ENCODE data around the gene ACOX2. TPM values are rescaled to one million over a fixed set of nuclear protein-coding genes. Genes with fewer than 3 reads are reported as not detected.

Gene ACOX2
- total and polyA plus RNA-seq, 2 donors (not counting 3 experiments of a cell fraction or from before 2014, with no cell fraction given), result 1.5 to 10.5 TPM

GRCh38 chr3:58568572-58569286, 31.7 kb upstream of the ACOX2 start:
- DNase-seq (ENCODE audit: low read depth, low spot score) (peak; percentile 83), FAIRE-seq (peak; percentile 98)
- dilution Hi-C loops (cut with MboI; ENCODE audit: extremely low pct_ligation_motif_present, low sequenced_read_pairs) (no loop called here), intact Hi-C loops (cut with micrococcal nuclease) (loop anchor here (1.0 to 10.0 kb wide), 3 partner anchors 62 to 256 kb away; no protein-coding TSS in a partner anchor)
- Histone ChIP-seq H3K27ac (ENCODE audit: insufficient read depth, low read depth, low read length) (no peak overlapping the region), H3K4me1 (ENCODE audit: control insufficient read depth, extremely low read depth, insufficient read depth, low read length) (peaks cover 24% of the 10 kb centered on the region), H3K4me2 (ENCODE audit: insufficient read depth, low read length) (no peak overlapping the region), H3K4me3 (replicated peaks in 1 of 3; ENCODE audit: insufficient read depth in 1 of 3, low read depth in 1 of 3, low read length in 3 of 3) (no peak overlapping the region), H2AFZ (ENCODE audit: low read depth, low read length) (no peak overlapping the region), H3K36me3 (ENCODE audit: control insufficient read depth in 2 of 2, extremely low read depth in 1 of 2, insufficient read depth in 2 of 2, low read length in 2 of 2) (no peaks in the 10 kb centered on the region), H3K27me3 (ENCODE audit: control insufficient read depth in 2 of 2, insufficient read depth in 2 of 2, low read length in 2 of 2) (no peaks in the 10 kb centered on the region), H3K9ac (replicated peaks; ENCODE audit: extremely low read depth, insufficient read depth, low read length) (no peak overlapping the region), H4K20me1 (replicated peaks; ENCODE audit: control insufficient read depth, extremely low read depth, insufficient read depth, low read length) (no peaks in the 10 kb centered on the region), H3K9me1 (replicated peaks; ENCODE audit: control insufficient read depth, extremely low read depth, insufficient read depth, low read length) (no peaks in the 10 kb centered on the region), H3K9me3 (replicated peaks; ENCODE audit: control insufficient read depth, insufficient read depth, low read length) (no peaks in the 10 kb centered on the region), H3K79me2 (ENCODE audit: control insufficient read depth, insufficient read depth, low read length) (no peaks in the 10 kb centered on the region)
- no TSS peak for BruUV-seq (replicated peaks)
- peak; percentile 84 to 88 for TF ChIP-seq CTCF (IDR thresholded peaks at IDR 0.05; ENCODE audit: extremely low read depth in 1 of 2, insufficient read depth in 1 of 2, low read depth in 1 of 2, low read length in 2 of 2)
- no peak for TF ChIP-seq MAX (IDR thresholded peaks at IDR 0.05; ENCODE audit: insufficient read depth, insufficient read length)
- ChIA-PET POLR2A (no interaction called here), CTCF (interaction anchor here (0.6 to 10.4 kb wide), 23 partner anchors 7 to 484 kb away, joined by 3 to 442 read pairs (median 6); partner anchors contain the start of gene FAM107A)

GRCh38 chr3:58567251-58567515, 30.2 kb upstream of the ACOX2 start:
- Histone ChIP-seq H3K36me3 (ENCODE audit: control insufficient read depth in 2 of 2, extremely low read depth in 1 of 2, insufficient read depth in 2 of 2, low read length in 2 of 2) (no peaks in the 10 kb centered on the region), H3K27ac (ENCODE audit: insufficient read depth, low read depth, low read length) (no peak overlapping the region)
- intact Hi-C loops (cut with micrococcal nuclease), result loop anchor here (10.0 kb wide), 1 partner anchor 258 kb away; no protein-coding TSS in a partner anchor

More at GRCh38 chr3:58567251-58567515, 30.2 kb upstream of the ACOX2 start:
- Histone ChIP-seq H2AFZ (ENCODE audit: low read depth, low read length) (no peak overlapping the region), H3K9me1 (replicated peaks; ENCODE audit: control insufficient read depth, extremely low read depth, insufficient read depth, low read length) (no peaks in the 10 kb centered on the region), H4K20me1 (replicated peaks; ENCODE audit: control insufficient read depth, extremely low read depth, insufficient read depth, low read length) (no peaks in the 10 kb centered on the region), H3K4me1 (ENCODE audit: control insufficient read depth, extremely low read depth, insufficient read depth, low read length) (peaks cover 30% of the 10 kb centered on the region), H3K9ac (replicated peaks; ENCODE audit: extremely low read depth, insufficient read depth, low read length) (no peak overlapping the region), H3K27me3 (ENCODE audit: control insufficient read depth in 2 of 2, insufficient read depth in 2 of 2, low read length in 2 of 2) (no peaks in the 10 kb centered on the region), H3K4me2 (ENCODE audit: insufficient read depth, low read length) (no peak overlapping the region), H3K9me3 (replicated peaks; ENCODE audit: control insufficient read depth, insufficient read depth, low read length) (no peaks in the 10 kb centered on the region), H3K79me2 (ENCODE audit: control insufficient read depth, insufficient read depth, low read length) (no peaks in the 10 kb centered on the region), H3K4me3 (replicated peaks in 1 of 3; ENCODE audit: insufficient read depth in 1 of 3, low read depth in 1 of 3, low read length in 3 of 3) (no peak overlapping the region)
- no peak for TF ChIP-seq POLR2AphosphoS5 (IDR thresholded peaks at IDR 0.05; ENCODE audit: insufficient read depth, low read depth, low read length)
- no peak for TF ChIP-seq MAX (IDR thresholded peaks at IDR 0.05; ENCODE audit: insufficient read depth, insufficient read length)
- TF ChIP-seq POLR2A (IDR thresholded peaks at IDR 0.05; ENCODE audit: low read depth, low read length), result no peak
- TF ChIP-seq EZH2 (IDR thresholded peaks at IDR 0.05; ENCODE audit: borderline replicate concordance, low read depth, low read length, severe bottlenecking), result no peak
- TF ChIP-seq JUN (IDR thresholded peaks at IDR 0.05; ENCODE audit: borderline replicate concordance, insufficient read depth, insufficient read length, low read depth), result no peak
- no peak for TF ChIP-seq GATA2 (IDR thresholded peaks at IDR 0.05; ENCODE audit: insufficient read depth, insufficient read length, low read depth, low read length)
- TF ChIP-seq CTCF (IDR thresholded peaks at IDR 0.05; ENCODE audit: extremely low read depth in 1 of 2, insufficient read depth in 1 of 2, low read depth in 1 of 2, low read length in 2 of 2), result no peak
- TF ChIP-seq FOS (IDR thresholded peaks at IDR 0.05; ENCODE audit: borderline replicate concordance, insufficient read depth, low read length), result no peak
- TF ChIP-seq MYC (IDR thresholded peaks at IDR 0.05; ENCODE audit: low read depth, low read length), result no peak
- ChIA-PET POLR2A (no interaction called here), CTCF (interaction anchor here (1.1 to 10.4 kb wide), 8 partner anchors 8 to 486 kb away, joined by 3 to 442 read pairs (median 10); partner anchors contain the start of gene FAM107A)
- no peak for DNase-seq (ENCODE audit: low read depth, low spot score)
- FAIRE-seq, result no peak
- dilution Hi-C loops (cut with MboI; ENCODE audit: extremely low pct_ligation_motif_present, low sequenced_read_pairs), result no loop called here
- no TSS peak for BruUV-seq (replicated peaks)
